HG03045 (cell line): ENCODE results near the gene UEVLD.
A peak's percentile ranks its signal among the peaks of the same experiment; 100 is the strongest.

ENCODE experiments used
- ATAC-seq: cut with Tn5 transposase; IDR thresholded peaks from one replicate; pipeline ENCODE4 v1.9.1; 2021; ENCODE audit warnings: mild to moderate bottlenecking, moderate library complexity; ENCODE audit not compliant: unreplicated experiment

UEVLD gene

GRCh38 chr11:18590571-18590970 is 2.0 kb upstream of the UEVLD start:
- ATAC-seq = no peak

- no peak for ATAC-seq
Observed at GRCh38 chr11:18581825-18582224, 6.7 kb downstream of the UEVLD start.

GRCh38 chr11:18580113-18580766 is 8.3 kb downstream of the UEVLD start:
- no peak for ATAC-seq

GRCh38 chr11:18578975-18579598 is 9.4 kb downstream of the UEVLD start:
- no peak for ATAC-seq

- no peak for ATAC-seq
Observed at GRCh38 chr11:18575361-18575760, 13.2 kb downstream of the UEVLD start.

GRCh38 chr11:18567081-18567480 is 21.5 kb downstream of the UEVLD start:
- no peak for ATAC-seq

- ATAC-seq = no peak
Observed at GRCh38 chr11:18566406-18566805, 22.1 kb downstream of the UEVLD start.

- no peak for ATAC-seq
Observed at GRCh38 chr11:18564149-18564548, 24.4 kb downstream of the UEVLD start.

GRCh38 chr11:18563090-18563730 is 25.3 kb downstream of the UEVLD start:
- no peak for ATAC-seq

- ATAC-seq = no peak
Observed at GRCh38 chr11:18548001-18548400, 40.5 kb downstream of the UEVLD start.

- ATAC-seq = no peak
Observed at GRCh38 chr11:18540207-18541009, 48.1 kb downstream of the UEVLD start.

GRCh38 chr11:18536209-18536608 is 52.3 kb downstream of the UEVLD start:
- no peak for ATAC-seq

- no peak for ATAC-seq
Observed at GRCh38 chr11:18534245-18534644, 54.3 kb downstream of the UEVLD start.

GRCh38 chr11:18533365-18533764 is 55.2 kb downstream of the UEVLD start:
- ATAC-seq = no peak

- ATAC-seq = no peak
Observed at GRCh38 chr11:18527512-18527911, 61.0 kb downstream of the UEVLD start.

GRCh38 chr11:18526521-18527296 is 61.8 kb downstream of the UEVLD start, which contains the start of gene TSG101:
TSG101 (minus strand) TSS chr11:18526942; CDS start chr11:18526816, 126 bp downstream.
- peak; percentile 98 for ATAC-seq

GRCh38 chr11:18526130-18526520 is 62.4 kb downstream of the UEVLD start:
- ATAC-seq = no peak

- ATAC-seq = no peak
Observed at GRCh38 chr11:18524248-18524647, 64.3 kb downstream of the UEVLD start.

GRCh38 chr11:18523084-18523483 is 65.5 kb downstream of the UEVLD start:
- no peak for ATAC-seq

- no peak for ATAC-seq
Observed at GRCh38 chr11:18522388-18522787, 66.1 kb downstream of the UEVLD start.

GRCh38 chr11:18521122-18521521 is 67.4 kb downstream of the UEVLD start:
- no peak for ATAC-seq
